ENCODE data around the gene FXYD6.
"Not testable (repeated sequence)": the region's sequence is repeated elsewhere in the genome, so short reads cannot be mapped to it uniquely, and the experiment has no call there.

The FXYD6 gene

DNA sequence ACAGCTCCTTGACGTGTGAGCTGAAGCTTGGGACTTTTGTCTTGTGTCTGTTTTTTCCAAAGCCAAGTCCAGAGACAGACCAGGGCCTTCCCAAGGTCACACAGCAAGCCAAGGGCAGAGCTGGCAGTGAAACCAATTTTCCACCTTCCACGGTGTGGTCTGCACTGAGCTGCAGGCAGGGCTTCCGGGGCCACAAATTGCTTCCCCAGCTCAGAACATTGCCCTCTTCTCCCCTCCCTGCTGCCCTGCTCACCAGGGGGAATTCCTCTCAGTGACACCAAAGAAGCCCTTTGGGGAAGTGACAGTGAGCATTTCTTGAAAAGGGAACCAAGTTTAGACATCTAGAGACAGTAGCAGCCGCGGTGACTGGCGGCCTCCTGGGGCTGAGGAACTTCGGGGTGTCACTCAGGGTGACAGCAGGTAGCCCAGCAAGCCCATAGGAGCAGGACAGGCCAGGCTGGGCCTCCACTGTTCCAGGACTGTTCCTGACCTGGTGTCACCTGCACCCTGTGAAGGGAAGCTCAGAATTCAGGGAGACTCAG, 61.1 kb downstream of the FXYD6 start:
- no peak for DNase-seq

DNA sequence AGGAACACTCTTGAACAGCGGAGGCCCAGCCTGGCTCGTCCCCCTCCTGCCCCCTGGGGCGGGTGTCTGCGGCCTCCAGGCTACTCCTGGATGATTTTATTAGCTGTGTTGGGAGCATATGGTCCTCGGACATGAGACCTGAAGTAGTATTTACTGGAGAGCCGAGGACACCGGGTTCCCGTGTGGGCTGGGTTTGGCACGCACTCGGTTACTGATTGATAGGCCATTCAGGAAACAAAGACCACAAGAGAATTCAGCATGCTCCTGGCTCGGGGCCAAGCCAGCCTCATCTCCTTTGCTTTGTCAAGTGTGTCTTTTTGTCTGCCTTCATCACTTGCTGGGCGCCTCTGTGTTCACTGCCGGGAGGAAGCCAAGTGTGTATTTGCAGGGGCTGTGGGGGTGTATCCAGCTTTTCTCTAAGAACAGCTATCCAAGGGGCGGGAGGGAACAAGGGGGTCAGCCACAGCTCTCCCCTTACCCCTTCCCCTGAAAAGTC, 61.6 kb downstream of the FXYD6 start:
- no peak for DNase-seq

DNA sequence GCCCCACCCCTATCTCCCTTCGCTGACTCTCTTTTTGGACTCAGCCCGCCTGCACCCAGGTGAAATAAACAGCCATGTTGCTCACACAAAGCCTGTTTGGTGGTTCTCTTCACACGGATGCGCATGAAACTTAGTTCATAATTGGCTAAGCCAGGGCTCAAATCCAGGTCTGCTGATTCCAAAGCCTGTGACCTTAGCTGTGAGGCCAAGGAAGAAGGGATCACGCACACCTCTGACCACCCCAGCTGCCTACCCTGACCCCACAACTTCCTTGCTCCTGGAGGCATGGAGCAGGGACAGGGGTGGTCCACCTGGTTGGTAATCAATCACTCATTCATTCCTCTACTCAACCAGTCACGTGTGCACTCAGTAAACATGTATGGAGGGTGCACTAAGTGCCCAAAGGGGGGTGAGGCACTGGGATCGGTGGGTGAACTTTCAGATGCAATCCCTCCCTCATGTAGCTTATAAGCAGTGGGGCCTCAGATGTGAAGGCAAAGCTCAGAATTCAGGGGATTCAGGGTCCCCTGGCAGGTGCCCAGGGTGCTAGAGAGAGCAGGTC, 62.2 kb downstream of the FXYD6 start:
- DNase-seq, result no peak

DNA sequence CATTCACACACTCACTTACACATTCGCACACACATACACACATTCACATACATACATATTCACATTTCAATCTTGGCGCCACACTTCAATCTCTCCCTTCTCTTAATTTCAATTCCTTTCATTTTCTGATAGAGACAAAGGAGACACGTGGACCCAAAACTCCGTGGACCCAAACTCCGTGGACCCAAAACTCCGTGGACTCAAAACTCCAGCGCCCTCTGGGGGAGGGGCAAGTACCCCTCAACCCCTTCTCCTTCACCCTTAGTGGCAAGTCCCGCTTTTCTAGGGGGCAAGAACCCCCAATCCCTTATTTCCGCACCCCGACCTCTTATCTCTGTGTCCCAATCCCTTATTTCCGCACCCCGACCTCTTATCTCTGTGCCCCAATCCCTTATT, 66.4 kb downstream of the FXYD6 start:
- not testable (repeated sequence) for DNase-seq

DNA sequence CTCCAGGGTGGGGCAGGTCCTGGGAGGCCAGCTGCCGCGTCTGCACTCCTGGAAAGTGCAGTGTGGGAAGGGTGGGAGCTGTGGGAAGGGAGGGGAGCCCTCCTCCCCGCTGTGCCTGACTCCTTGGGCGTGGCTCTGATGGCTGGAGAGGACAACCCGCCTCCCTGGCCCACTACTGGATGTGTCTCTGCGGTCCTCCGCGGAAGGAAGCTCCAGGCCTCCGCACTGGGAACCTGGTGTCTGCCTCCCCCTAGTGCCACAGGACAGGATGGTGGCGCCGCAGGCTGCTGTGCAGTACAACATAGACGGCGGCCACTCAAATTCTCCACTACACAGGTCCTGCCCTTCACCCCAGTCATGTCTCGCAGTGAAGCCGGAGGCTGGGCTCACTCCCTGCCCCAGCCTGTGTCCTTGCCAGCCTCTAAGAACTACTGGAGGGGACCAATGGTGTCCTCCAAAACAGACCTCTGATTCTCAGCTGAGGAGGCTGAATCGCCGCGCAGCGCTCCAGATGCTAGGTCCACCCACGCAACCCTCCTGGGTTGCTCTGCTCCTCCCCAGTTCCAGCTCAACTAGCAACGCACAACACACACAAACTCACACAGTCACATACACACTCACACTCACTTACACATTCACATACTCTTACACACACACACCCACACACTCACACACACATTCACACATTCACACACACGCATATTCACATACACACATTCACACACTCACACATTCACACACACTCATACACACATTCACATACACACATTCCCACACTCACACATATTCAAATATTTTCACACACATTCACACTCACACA, 67.0 kb downstream of the FXYD6 start:
- no peak for DNase-seq

DNA sequence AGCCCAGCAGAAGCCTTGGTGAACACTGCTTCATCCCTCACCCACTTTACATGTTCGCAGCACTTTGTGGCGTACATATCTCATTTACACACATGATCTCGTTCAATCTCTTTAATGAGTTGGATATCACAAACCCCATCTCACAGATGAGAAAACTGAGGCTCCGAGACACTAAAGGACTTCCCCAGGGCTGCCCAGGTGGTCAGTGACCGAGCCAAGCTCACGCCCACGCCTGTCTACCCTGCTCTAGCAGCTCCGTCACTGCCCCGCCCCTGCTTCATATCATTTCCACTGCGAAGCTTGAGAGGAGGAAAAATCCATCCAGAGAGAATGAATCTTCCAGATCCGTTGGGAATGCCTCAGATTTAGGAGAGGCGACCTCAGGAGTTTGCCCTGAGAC, 67.7 kb downstream of the FXYD6 start:
- DNase-seq, result no peak

DNA sequence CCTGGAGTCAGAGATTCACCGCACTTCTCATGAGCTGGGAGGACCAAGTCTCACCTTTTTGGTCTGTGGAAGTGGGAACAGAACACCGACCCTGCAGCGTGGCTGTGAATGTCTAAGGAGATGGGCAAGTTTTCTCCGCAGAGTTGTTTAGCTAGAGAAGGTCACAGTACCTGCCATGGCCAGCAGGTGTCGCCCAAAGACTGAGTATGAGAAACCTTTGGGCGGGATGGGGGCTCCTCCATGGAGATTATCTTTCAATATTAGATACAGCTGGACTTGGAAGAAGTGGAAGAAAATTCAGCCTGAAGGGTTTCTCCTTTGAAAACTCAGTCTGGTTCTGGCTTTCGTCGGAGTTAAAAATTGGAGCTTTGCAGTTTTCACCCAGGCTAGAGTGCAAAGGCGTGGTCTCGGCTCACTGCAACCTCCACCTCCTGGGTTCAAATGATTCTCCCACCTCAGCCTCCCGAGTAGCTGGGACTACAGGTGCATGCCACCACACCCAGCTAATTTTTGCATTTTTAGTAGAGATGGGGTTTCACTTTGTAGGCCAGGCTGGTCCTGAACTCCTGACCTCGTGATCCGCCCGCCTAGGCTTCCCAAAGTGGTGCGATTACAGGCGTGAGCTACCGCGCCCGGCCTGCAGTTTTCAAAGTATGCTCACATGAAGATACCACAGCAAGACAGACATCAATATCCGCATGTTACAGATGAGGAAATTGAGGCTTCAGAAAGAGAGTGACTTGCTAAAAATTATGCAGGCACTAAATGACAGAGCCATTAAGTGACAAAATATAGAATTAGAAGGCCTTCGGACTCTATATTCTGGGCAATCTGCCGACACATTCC, 68.8 kb downstream of the FXYD6 start:
- DNase-seq, result no peak

DNA sequence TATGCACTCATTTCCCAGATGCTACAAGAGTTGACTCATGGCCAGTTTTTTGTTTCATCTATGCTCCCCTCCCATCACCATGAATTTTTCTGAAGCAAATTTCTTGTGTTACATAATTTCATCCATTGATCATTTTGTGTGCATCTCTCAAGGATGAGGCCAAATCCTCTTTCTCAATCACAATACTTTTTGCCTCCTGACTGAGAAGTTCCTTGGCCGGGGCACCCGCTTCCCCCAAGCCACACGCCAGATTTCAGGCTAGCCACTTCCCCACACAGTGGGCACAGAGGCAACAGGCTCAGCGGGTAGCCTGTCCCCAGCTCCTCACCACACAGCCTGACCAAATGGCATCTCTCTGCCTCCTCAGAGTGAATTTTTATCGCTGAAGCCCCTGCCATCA, 69.6 kb downstream of the FXYD6 start:
- DNase-seq, result no peak

DNA sequence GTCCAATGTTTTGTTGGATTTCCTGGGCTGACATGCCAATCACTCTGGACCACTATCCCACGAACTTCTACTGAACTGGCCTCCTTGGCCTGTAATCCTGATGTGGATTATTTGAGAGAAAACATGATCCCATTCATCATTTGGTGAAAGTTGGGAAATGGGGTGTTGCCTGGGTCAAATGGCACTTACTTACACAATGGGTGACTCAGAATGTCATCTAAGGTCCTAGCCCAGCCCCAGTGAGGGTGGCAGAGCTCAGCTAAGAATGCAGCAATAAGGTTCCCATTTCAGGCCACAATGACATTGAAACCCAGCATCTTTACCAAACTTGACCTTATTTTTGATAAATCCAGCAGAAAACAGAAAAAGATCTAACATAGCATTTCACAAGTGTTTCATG, 71.4 kb downstream of the FXYD6 start:
- DNase-seq, result no peak

DNA sequence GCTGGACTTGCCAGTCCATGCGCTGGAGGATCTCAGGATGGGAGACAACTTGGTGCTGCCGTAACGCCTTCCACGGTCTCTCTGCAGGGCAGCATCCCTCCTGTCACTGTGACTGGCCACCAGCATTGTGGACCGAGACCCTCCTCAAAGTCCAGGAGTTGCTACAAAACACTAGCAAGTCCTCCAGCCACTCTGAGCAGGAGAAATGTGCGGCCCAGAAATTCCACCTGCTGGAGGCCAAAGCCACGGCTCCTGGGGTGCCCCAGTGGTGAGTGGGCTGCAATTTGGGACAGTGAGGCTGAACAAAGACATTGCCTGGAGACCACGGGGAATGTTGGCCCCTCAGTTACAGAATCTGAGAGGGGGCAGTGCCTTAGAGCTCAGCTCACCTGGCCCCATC, 72.6 kb downstream of the FXYD6 start:
- no peak for DNase-seq

DNA sequence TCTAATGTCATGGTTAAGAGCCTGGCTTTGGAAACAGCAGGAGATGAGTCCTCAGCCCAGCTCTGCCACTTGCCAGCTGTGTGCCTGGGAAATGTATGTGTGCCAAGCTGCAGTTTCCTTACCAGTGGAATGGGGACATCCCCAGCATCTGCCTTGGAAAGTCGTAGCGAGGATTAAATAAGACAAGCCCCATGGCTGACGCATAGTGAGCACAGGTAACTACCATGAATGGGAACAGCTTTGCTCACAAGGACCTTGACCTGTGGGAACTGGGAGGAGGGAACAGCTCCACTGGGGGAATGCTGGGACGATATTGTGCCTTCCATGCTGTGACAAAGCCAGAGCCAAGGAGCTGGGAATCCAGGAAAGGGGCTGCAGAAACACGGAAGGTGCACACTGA, 76.8 kb downstream of the FXYD6 start:
- DNase-seq, result no peak

DNA sequence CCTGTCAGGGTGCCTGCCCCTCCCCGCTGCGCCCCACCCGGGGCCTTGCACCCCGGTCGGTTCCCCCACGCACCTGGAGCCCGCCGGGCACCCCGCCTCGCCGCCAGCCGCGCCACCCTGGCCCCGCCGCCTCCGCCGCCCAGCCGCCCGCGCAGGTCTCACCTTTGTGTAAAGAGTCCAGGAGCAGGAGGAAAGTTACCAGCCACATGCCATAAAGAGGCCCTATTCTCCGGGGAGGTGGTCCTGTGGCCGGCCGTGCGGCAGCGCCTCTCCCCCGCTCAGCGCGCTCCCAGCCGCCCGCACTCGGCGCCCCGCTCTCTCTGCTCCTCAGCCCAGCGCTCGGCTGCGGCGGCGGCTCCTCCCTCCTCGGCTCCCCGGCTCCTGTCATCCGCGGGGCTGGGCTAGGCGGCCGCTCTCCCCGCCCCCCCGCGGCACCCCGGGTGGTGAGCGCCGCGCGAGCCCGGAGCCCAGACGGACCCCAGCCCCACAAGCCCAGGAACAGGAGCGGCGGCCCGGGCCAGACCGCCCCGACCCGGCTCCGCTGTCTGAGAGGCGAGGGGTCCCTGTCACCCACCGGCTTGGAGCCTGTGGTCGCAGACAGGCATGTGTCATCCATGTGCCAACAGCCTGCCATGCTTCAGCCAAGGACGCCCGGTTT, 79.5 kb downstream of the FXYD6 start, which contains the start of gene DSCAML1:
TSS of gene DSCAML1 (minus strand) at position 345 of the 658 bp plus-strand sequence. CDS start at position 208, 137 bp downstream.
- no peak for DNase-seq

DNA sequence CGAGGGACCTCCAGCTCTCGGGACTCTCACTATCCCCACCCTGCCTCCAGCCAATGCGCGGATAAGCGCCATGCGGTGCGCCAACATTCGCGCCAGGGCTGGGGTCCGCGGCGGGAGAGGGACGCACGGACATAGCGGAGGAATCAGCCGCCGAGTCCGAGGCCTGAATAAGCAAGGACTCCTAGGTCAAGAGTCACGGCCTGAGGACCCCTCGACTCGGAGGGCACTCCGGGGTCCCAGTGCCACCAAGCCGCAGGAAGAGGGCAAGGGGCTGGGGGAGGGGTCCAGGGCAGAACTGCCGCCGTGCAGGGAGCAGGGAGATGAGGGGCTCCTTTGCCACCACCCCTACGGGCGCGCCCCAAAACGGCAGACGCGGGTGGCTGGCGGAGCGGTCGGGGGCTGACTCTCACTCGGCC, 80.0 kb downstream of the FXYD6 start:
- no peak for DNase-seq

DNA sequence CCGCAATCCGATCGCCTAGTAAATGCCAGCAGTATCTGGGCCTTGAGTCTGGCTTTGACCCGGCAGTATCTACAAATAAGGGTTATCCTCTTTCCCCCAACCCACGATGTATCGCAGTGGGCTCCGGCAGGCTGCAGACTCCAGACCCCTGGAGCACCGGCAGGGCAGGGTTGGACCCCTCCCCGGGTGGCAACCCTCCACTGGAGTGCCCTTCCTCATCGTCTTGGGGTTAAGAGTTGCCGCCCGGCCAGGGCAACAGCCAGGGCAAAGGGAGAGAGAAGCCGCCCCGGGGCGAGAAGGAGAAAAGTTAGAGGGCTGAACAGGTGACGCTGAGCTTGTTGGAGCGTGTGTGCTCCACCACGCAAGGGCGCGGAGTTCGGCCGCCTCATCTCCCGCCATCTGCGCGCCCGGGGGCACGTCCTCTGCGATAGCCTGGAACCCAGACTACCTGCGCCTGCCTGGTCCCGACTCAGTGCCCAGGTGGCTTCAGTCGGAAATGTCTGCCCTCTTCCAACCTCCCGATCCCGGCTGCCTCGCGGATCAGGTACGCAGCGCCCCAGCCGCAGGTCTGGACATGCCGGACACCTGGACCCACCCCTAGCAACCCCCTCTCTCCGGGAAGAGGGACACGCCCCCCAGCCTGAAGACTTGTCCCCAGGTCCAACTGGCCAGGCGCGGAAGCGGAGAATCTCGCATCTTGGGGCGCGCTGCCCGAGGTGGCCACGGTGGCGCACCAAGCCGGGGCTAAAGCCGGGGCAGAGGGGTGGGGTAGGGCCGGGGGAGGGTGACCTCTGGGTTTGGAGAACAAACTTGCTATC, 80.6 kb downstream of the FXYD6 start:
- no peak for DNase-seq

DNA sequence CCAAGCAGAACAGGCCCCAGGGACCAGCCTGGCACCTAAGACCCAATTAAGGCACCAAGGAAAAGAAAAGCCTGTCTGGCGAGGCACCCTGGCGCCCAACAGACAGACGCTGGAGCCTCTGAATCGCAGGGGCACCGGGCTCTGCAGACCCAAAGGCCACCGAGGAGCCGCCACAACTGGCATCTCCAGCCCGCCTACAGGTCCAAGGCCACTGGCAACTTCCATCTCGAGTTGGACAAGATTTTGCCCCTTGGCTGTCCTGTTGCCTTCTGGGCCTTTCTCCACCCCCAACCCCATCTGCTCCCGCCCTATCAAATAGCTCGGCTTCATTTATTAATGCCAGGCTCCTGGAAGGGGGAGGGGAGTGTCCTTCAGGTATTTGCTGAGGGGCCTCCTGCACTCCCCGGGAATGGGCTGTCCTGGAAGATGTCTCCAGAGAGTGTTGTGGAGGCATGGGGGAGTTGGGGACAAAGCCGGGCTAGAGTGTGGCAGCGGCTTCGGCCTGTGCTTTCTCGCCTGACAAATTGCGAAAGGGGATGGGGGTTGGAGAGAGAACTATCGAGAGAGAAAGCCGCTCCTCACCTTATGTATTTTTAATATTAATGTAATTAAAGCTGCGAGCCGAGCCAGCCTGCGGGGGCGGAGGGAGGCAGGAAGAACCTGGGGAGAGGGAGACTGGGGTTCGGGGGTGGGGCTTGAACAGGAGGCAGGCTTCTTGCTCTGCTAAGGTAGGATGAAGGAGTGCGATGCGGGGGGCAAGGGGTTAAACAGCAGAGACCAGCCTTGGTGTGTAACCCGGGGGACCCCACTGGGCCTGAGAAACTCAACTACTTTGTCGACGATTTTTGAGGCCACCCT, 81.5 kb downstream of the FXYD6 start:
- no peak for DNase-seq

DNA sequence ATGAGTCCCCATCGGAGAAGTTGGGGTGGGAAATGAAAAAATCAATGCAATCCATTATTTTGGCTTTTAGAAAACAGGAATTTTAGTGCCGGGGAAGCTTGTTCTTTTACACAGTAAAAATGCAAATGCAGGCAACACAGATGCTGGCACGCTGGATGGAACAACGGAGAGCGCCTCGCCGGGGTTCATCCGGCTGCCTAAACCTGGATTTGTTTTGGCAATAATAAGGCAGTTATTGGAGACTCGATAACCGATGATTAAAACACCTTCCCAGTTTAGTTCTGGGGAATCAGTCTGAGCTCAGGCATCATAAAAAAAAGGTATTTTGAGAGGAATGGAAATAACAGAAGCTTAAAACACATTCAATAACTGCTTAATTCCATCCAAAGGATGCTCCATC, 82.3 kb downstream of the FXYD6 start:
- DNase-seq, result no peak

DNA sequence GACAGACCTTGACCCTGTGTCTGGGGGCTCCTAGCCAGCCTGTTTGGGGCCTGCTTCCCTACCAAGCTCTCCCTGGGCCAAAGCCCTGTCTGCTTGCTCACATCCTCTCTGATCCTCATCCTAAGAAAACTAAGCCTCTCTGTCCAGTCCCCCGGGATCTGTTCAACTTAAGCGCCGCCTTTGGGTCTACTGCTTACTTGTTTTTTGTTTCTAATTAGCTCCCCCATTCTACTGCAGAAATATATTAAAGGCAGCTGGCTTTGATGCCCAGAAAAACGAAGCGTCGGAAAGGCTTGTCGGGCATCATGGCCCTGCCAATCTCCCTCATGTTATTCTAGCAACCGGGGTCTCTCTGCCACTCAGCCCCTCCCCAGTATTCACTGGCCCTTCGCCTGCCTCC, 82.9 kb downstream of the FXYD6 start:
- DNase-seq, result no peak

DNA sequence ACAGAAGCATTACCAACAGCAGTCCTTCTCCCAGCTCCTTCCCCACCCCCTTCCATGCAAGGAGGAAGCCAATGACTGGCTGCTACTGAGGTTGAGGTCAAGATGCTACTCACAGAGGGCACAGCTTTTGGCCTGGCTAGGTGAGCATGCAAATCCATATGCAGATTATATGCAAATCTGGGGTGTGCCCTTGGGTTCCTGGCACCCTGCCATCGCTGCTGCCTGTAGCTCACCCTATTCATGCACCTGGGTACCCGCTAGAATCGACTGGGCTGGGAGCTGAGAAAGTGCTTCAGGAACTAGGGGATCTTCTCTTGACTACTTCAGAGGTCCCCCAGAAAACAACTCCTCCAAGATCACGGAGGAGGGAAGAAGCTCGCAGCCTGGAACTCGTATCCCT, 83.5 kb downstream of the FXYD6 start:
- DNase-seq, result no peak

DNA sequence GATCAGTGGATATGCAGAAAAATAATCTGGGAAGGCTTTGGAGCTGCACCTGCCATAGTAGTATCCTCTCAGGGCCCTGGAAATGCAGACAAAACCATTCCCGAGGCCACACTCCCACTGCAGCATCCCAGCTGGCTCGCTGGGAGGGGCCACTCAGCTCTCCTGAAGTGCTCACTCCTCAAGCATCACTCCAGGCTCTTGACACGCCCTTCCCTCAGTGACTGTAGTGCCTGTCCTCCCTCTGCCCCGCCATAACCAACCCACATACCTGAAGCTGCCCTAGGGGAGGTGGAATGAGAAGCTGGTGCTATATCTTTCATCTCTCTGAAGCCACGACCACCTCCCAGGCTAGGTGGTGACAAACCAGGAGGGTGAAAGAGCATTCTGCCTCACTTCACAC, 84.2 kb downstream of the FXYD6 start:
- DNase-seq, result no peak

DNA sequence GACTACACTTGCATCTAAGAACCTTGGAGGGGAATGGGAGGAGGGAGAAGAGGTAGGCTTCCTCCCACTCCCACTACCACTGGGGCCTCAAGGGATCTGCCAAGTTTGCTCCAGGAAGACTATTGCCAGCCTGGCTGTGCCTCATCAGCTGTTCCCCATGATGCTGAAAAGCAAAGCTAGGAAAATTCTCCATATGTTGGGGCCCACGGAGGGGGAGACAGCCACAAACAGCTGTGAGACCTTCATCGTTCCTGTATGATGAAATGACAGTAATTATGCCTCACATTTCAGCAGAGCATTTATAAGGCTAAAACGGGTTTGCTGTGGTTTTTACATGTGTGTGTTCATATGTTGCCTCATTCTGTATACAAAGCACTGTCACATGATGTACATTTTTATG, 86.2 kb downstream of the FXYD6 start:
- no peak for DNase-seq

DNA sequence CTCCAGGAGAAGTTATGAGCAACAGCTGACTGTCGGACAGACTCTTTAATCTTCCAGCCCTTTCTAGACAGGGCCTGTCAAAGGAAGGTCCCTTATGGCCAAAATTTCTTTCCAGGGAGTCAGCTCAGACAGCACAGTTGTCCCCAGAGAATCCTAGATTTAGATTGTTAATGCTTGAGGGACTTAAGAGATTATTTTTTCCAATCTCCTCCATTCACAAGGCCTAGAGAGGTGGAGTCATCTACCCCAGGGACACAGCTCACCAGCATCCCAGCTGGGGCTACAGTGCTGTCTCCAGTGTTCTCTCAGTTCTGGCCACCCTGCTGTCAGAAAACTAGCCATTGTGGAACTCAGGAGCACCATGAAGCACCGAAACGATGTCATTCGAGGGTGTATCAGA, 87.2 kb downstream of the FXYD6 start:
- no peak for DNase-seq

Measured in cortex of kidney (tissue), 1 donor.